ENCODE results near the gene FGFR4. TPM values are rescaled to one million over a fixed set of nuclear protein-coding genes. Genes with fewer than 3 reads are reported as not detected.

FGFR4 gene
- polyA plus RNA-seq, 2 donors: 1.3 to 1.4 TPM

- no peaks in the 10 kb centered on the region for H3K27me3 ChIP-seq (ENCODE audit: control insufficient read depth in 1 of 2, insufficient read depth in 2 of 2, low read length in 2 of 2)
- 73 to 94% methylated on average over 5 of the region's 5 CpGs for WGBS, 2 donors
- H3K27ac ChIP-seq (ENCODE audit: low read depth in 2 of 2, low read length in 1 of 2): no peak overlapping the region
- no peak overlapping the region for H3K4me3 ChIP-seq (ENCODE audit: low read depth in 1 of 2, low read length in 2 of 2)
- no peaks in the 10 kb centered on the region for H3K36me3 ChIP-seq (ENCODE audit: control insufficient read depth in 2 of 2, insufficient read depth in 2 of 2, low read length in 1 of 2)
- H3K9me3 ChIP-seq (ENCODE audit: control insufficient read depth in 2 of 2, insufficient read depth in 1 of 2, low read depth in 1 of 2, low read length in 1 of 2): no peaks in the 10 kb centered on the region
- no peaks in the 10 kb centered on the region for H3K4me1 ChIP-seq (ENCODE audit: control insufficient read depth in 2 of 2, insufficient read depth in 2 of 2, low read length in 1 of 2)
Measured at GRCh38 chr5:177080265-177080664, 6.5 kb upstream of the FGFR4 start.

GRCh38 chr5:177081859-177082258 is 4.9 kb upstream of the FGFR4 start:
- Histone ChIP-seq H3K36me3 (ENCODE audit: control insufficient read depth in 2 of 2, insufficient read depth in 2 of 2, low read length in 1 of 2) (no peaks in the 10 kb centered on the region), H3K27me3 (ENCODE audit: control insufficient read depth in 1 of 2, insufficient read depth in 2 of 2, low read length in 2 of 2) (no peaks in the 10 kb centered on the region), H3K27ac (ENCODE audit: low read depth in 2 of 2, low read length in 1 of 2) (no peak overlapping the region), H3K4me3 (ENCODE audit: low read depth in 1 of 2, low read length in 2 of 2) (no peak overlapping the region), H3K4me1 (ENCODE audit: control insufficient read depth in 2 of 2, insufficient read depth in 2 of 2, low read length in 1 of 2) (peaks cover 0 to 1% of the 10 kb centered on the region in 2 donors), H3K9me3 (ENCODE audit: control insufficient read depth in 2 of 2, insufficient read depth in 1 of 2, low read depth in 1 of 2, low read length in 1 of 2) (no peaks in the 10 kb centered on the region)
- WGBS, 2 donors: 82 to 88% methylated on average over 10 of the region's 10 CpGs

- Histone ChIP-seq H3K4me3 (ENCODE audit: low read depth in 1 of 2, low read length in 2 of 2) (no peak overlapping the region), H3K27ac (ENCODE audit: low read depth in 2 of 2, low read length in 1 of 2) (no peak overlapping the region), H3K9me3 (ENCODE audit: control insufficient read depth in 2 of 2, insufficient read depth in 1 of 2, low read depth in 1 of 2, low read length in 1 of 2) (no peaks in the 10 kb centered on the region), H3K36me3 (ENCODE audit: control insufficient read depth in 2 of 2, insufficient read depth in 2 of 2, low read length in 1 of 2) (no peaks in the 10 kb centered on the region), H3K27me3 (ENCODE audit: control insufficient read depth in 1 of 2, insufficient read depth in 2 of 2, low read length in 2 of 2) (no peaks in the 10 kb centered on the region), H3K4me1 (ENCODE audit: control insufficient read depth in 2 of 2, insufficient read depth in 2 of 2, low read length in 1 of 2) (peaks cover 4 to 8% of the 10 kb centered on the region in 2 donors)
- WGBS, 2 donors: 57 to 62% methylated on average over 4 of the region's 4 CpGs
Measured at GRCh38 chr5:177083357-177083756, 3.4 kb upstream of the FGFR4 start.

GRCh38 chr5:177084175-177084574 is 2.5 kb upstream of the FGFR4 start:
- no peak overlapping the region for H3K27ac ChIP-seq (ENCODE audit: low read depth in 2 of 2, low read length in 1 of 2)
- H3K4me3 ChIP-seq (ENCODE audit: low read depth in 1 of 2, low read length in 2 of 2): no peak overlapping the region
- WGBS, 2 donors: 39 to 50% methylated on average over 3 to 4 of the region's 4 CpGs
- no peaks in the 10 kb centered on the region for H3K9me3 ChIP-seq (ENCODE audit: control insufficient read depth in 2 of 2, insufficient read depth in 1 of 2, low read depth in 1 of 2, low read length in 1 of 2)
- no peaks in the 10 kb centered on the region for H3K36me3 ChIP-seq (ENCODE audit: control insufficient read depth in 2 of 2, insufficient read depth in 2 of 2, low read length in 1 of 2)
- H3K27me3 ChIP-seq (ENCODE audit: control insufficient read depth in 1 of 2, insufficient read depth in 2 of 2, low read length in 2 of 2): no peaks in the 10 kb centered on the region
- H3K4me1 ChIP-seq (ENCODE audit: control insufficient read depth in 2 of 2, insufficient read depth in 2 of 2, low read length in 1 of 2): peaks cover 4 to 8% of the 10 kb centered on the region in 2 donors

GRCh38 chr5:177085985-177086653 is 596 bp upstream of the FGFR4 start:
- no peak overlapping the region for H3K4me3 ChIP-seq (ENCODE audit: low read depth in 1 of 2, low read length in 2 of 2)
- no peaks in the 10 kb centered on the region for H3K36me3 ChIP-seq (ENCODE audit: control insufficient read depth in 2 of 2, insufficient read depth in 2 of 2, low read length in 1 of 2)
- H3K9me3 ChIP-seq (ENCODE audit: control insufficient read depth in 2 of 2, insufficient read depth in 1 of 2, low read depth in 1 of 2, low read length in 1 of 2): no peaks in the 10 kb centered on the region
- peak overlapping the region in 1 of 2 donors; percentile 28 for H3K27ac ChIP-seq (ENCODE audit: low read depth in 2 of 2, low read length in 1 of 2)
- WGBS, 2 donors: 38 to 41% methylated on average over 13 of the region's 13 CpGs
- no peaks in the 10 kb centered on the region for H3K27me3 ChIP-seq (ENCODE audit: control insufficient read depth in 1 of 2, insufficient read depth in 2 of 2, low read length in 2 of 2)
- peaks cover 4 to 11% of the 10 kb centered on the region in 2 donors for H3K4me1 ChIP-seq (ENCODE audit: control insufficient read depth in 2 of 2, insufficient read depth in 2 of 2, low read length in 1 of 2)

- H3K36me3 ChIP-seq (ENCODE audit: control insufficient read depth in 2 of 2, insufficient read depth in 2 of 2, low read length in 1 of 2): no peaks in the 10 kb centered on the region
- 25 to 28% methylated on average over 23 of the region's 23 CpGs for WGBS, 2 donors
- peaks cover 4 to 11% of the 10 kb centered on the region in 2 donors for H3K4me1 ChIP-seq (ENCODE audit: control insufficient read depth in 2 of 2, insufficient read depth in 2 of 2, low read length in 1 of 2)
- no peak overlapping the region for H3K27ac ChIP-seq (ENCODE audit: low read depth in 2 of 2, low read length in 1 of 2)
- no peaks in the 10 kb centered on the region for H3K9me3 ChIP-seq (ENCODE audit: control insufficient read depth in 2 of 2, insufficient read depth in 1 of 2, low read depth in 1 of 2, low read length in 1 of 2)
- peak overlapping the region; percentile 31 to 46 for H3K4me3 ChIP-seq (ENCODE audit: low read depth in 1 of 2, low read length in 2 of 2)
- H3K27me3 ChIP-seq (ENCODE audit: control insufficient read depth in 1 of 2, insufficient read depth in 2 of 2, low read length in 2 of 2): no peaks in the 10 kb centered on the region
Measured at GRCh38 chr5:177087398-177088005, 787 bp downstream of the FGFR4 start.

- Histone ChIP-seq H3K9me3 (ENCODE audit: control insufficient read depth in 2 of 2, insufficient read depth in 1 of 2, low read depth in 1 of 2, low read length in 1 of 2) (no peaks in the 10 kb centered on the region), H3K4me3 (ENCODE audit: low read depth in 1 of 2, low read length in 2 of 2) (no peak overlapping the region), H3K36me3 (ENCODE audit: control insufficient read depth in 2 of 2, insufficient read depth in 2 of 2, low read length in 1 of 2) (no peaks in the 10 kb centered on the region), H3K27me3 (ENCODE audit: control insufficient read depth in 1 of 2, insufficient read depth in 2 of 2, low read length in 2 of 2) (no peaks in the 10 kb centered on the region), H3K27ac (ENCODE audit: low read depth in 2 of 2, low read length in 1 of 2) (no peak overlapping the region), H3K4me1 (ENCODE audit: control insufficient read depth in 2 of 2, insufficient read depth in 2 of 2, low read length in 1 of 2) (peaks cover 4 to 11% of the 10 kb centered on the region in 2 donors)
- WGBS, 2 donors: 56 to 61% methylated on average over 5 of the region's 5 CpGs
Measured at GRCh38 chr5:177089127-177089526, 2.4 kb downstream of the FGFR4 start.

- no peaks in the 10 kb centered on the region for H3K9me3 ChIP-seq (ENCODE audit: control insufficient read depth in 2 of 2, insufficient read depth in 1 of 2, low read depth in 1 of 2, low read length in 1 of 2)
- H3K27ac ChIP-seq (ENCODE audit: low read depth in 2 of 2, low read length in 1 of 2): no peak overlapping the region
- no peaks in the 10 kb centered on the region for H3K27me3 ChIP-seq (ENCODE audit: control insufficient read depth in 1 of 2, insufficient read depth in 2 of 2, low read length in 2 of 2)
- 76 to 82% methylated on average over 21 of the region's 21 CpGs for WGBS, 2 donors
- no peaks in the 10 kb centered on the region for H3K36me3 ChIP-seq (ENCODE audit: control insufficient read depth in 2 of 2, insufficient read depth in 2 of 2, low read length in 1 of 2)
- no peak overlapping the region for H3K4me3 ChIP-seq (ENCODE audit: low read depth in 1 of 2, low read length in 2 of 2)
- H3K4me1 ChIP-seq (ENCODE audit: control insufficient read depth in 2 of 2, insufficient read depth in 2 of 2, low read length in 1 of 2): peaks cover 4 to 11% of the 10 kb centered on the region in 2 donors
Measured at GRCh38 chr5:177089825-177090641, 3.3 kb downstream of the FGFR4 start.

- WGBS, 2 donors: 93 to 95% methylated on average over 13 of the region's 13 CpGs
- H3K36me3 ChIP-seq (ENCODE audit: control insufficient read depth in 2 of 2, insufficient read depth in 2 of 2, low read length in 1 of 2): no peaks in the 10 kb centered on the region
- no peaks in the 10 kb centered on the region for H3K27me3 ChIP-seq (ENCODE audit: control insufficient read depth in 1 of 2, insufficient read depth in 2 of 2, low read length in 2 of 2)
- H3K9me3 ChIP-seq (ENCODE audit: control insufficient read depth in 2 of 2, insufficient read depth in 1 of 2, low read depth in 1 of 2, low read length in 1 of 2): no peaks in the 10 kb centered on the region
- H3K4me1 ChIP-seq (ENCODE audit: control insufficient read depth in 2 of 2, insufficient read depth in 2 of 2, low read length in 1 of 2): peaks cover 4 to 11% of the 10 kb centered on the region in 2 donors
- no peak overlapping the region for H3K27ac ChIP-seq (ENCODE audit: low read depth in 2 of 2, low read length in 1 of 2)
- no peak overlapping the region for H3K4me3 ChIP-seq (ENCODE audit: low read depth in 1 of 2, low read length in 2 of 2)
Measured at GRCh38 chr5:177090813-177091212, 4.1 kb downstream of the FGFR4 start.
